Activated naive CD4-positive, alpha-beta T cell treated with anti-CD3 and anti-CD28 coated beads, Interleukin-2, amount 50 U/mL, for 72 hours (primary cell): Measurements from ENCODE around the gene MARCHF6. TPM values are rescaled to one million over a fixed set of nuclear protein-coding genes. Genes with fewer than 3 reads are reported as not detected.
"Not testable (repeated sequence)": the region's sequence is repeated elsewhere in the genome, so short reads cannot be mapped to it uniquely, and the experiment has no call there.

Experiments
- ATAC-seq, 2 donors: fragments of 150-1000 bp; cut with Tn5 transposase; 2 replicates each; pipeline ENCODE4 v1.10.0; 2021; ENCODE audit warnings: mild to moderate bottlenecking in 2 of 2, moderate library complexity in 2 of 2
- DNase-seq, 2 donors: peaks; one replicate each; pipeline ENCODE4 v3.0.0; 2021 to 2022; ENCODE audit warnings: low spot score in 2 of 2
- H3K27ac Mint-ChIP-seq, 2 donors: one replicate each; pipeline ENCODE4 v1.8.0; 2022; ENCODE audit warnings: mild to moderate bottlenecking in 2 of 2, mixed read lengths in 2 of 2
- H3K36me3 Mint-ChIP-seq, 2 donors: one replicate each; pipeline ENCODE4 v1.8.0; 2022; ENCODE audit warnings: mixed read lengths in 2 of 2
- H3K9me3 Mint-ChIP-seq, 2 donors: one replicate each; pipeline ENCODE4 v1.8.0; 2022; ENCODE audit warnings: mixed read lengths in 2 of 2
- total RNA-seq, 2 donors: library from RNA; stranded (reverse); gene quantifications; one replicate each; pipeline ENCODE4 v1.2.3, GENCODE V29; 2022

The MARCHF6 gene
- total RNA-seq, 2 donors from 2014 or later, result 96.3 to 115 TPM

GRCh38 chr5:10337107-10337506, 16.4 kb upstream of the MARCHF6 start:
- ATAC-seq, result no peak
- no peak for DNase-seq
- H3K9me3 Mint-ChIP-seq, result no peaks in the 10 kb centered on the region
- H3K27ac Mint-ChIP-seq, result no peak overlapping the region
- H3K36me3 Mint-ChIP-seq, result peaks cover 0 to 6% of the 10 kb centered on the region in 2 donors

- H3K27ac Mint-ChIP-seq, result no peak overlapping the region
- H3K9me3 Mint-ChIP-seq, result no peaks in the 10 kb centered on the region
- ATAC-seq (no peak), DNase-seq (no peak)
- H3K36me3 Mint-ChIP-seq, result peaks cover 0 to 6% of the 10 kb centered on the region in 2 donors
These were observed 15.5 kb upstream of the MARCHF6 start for GRCh38 chr5:10337986-10338385.

GRCh38 chr5:10338686-10339057, 14.8 kb upstream of the MARCHF6 start:
- ATAC-seq (no peak), DNase-seq (no peak)
- Mint-ChIP-seq H3K36me3 (peaks cover 0 to under 1% of the 10 kb centered on the region in 2 donors), H3K9me3 (no peaks in the 10 kb centered on the region), H3K27ac (no peak overlapping the region)

- Mint-ChIP-seq H3K9me3 (no peaks in the 10 kb centered on the region), H3K27ac (no peak overlapping the region), H3K36me3 (no peaks in the 10 kb centered on the region)
- ATAC-seq (no peak), DNase-seq (no peak)
These were observed 14.3 kb upstream of the MARCHF6 start for GRCh38 chr5:10339058-10339811.

- DNase-seq (no peak), ATAC-seq (no peak)
- no peak overlapping the region for H3K27ac Mint-ChIP-seq
- H3K9me3 Mint-ChIP-seq, result no peaks in the 10 kb centered on the region
- no peaks in the 10 kb centered on the region for H3K36me3 Mint-ChIP-seq
These were observed 13.5 kb upstream of the MARCHF6 start for GRCh38 chr5:10339958-10340357.

- peak in 1 of 2 donors; percentile 46 for ATAC-seq
- no peak overlapping the region for H3K27ac Mint-ChIP-seq
- H3K9me3 Mint-ChIP-seq, result no peaks in the 10 kb centered on the region
- H3K36me3 Mint-ChIP-seq, result no peaks in the 10 kb centered on the region
- no peak for DNase-seq
These were observed 10.0 kb upstream of the MARCHF6 start for GRCh38 chr5:10343486-10343885.

- ATAC-seq, result peak; percentile 43 to 45
- not testable (repeated sequence) for DNase-seq, H3K27ac Mint-ChIP-seq, H3K9me3 Mint-ChIP-seq, H3K36me3 Mint-ChIP-seq
These were observed 8.9 kb upstream of the MARCHF6 start for GRCh38 chr5:10344461-10345106.

GRCh38 chr5:10348258-10348657, 5.2 kb upstream of the MARCHF6 start:
- Mint-ChIP-seq H3K36me3 (peaks cover 0 to 3% of the 10 kb centered on the region in 2 donors), H3K9me3 (no peaks in the 10 kb centered on the region), H3K27ac (no peak overlapping the region)
- DNase-seq (no peak), ATAC-seq (no peak)

- Mint-ChIP-seq H3K9me3 (no peaks in the 10 kb centered on the region), H3K27ac (peak overlapping the region in 1 of 2 donors; percentile 96), H3K36me3 (peaks cover 9 to 14% of the 10 kb centered on the region in 2 donors)
- no peak for DNase-seq
- no peak for ATAC-seq
These were observed 2.1 kb upstream of the MARCHF6 start for GRCh38 chr5:10351199-10351905.

GRCh38 chr5:10351919-10352318, 1.6 kb upstream of the MARCHF6 start:
- ATAC-seq (no peak), DNase-seq (no peak)
- Mint-ChIP-seq H3K27ac (peak overlapping the region; percentile 53 to 96), H3K36me3 (peaks cover 9 to 14% of the 10 kb centered on the region in 2 donors), H3K9me3 (no peaks in the 10 kb centered on the region)

- Mint-ChIP-seq H3K27ac (peak overlapping the region; percentile 95 to 96), H3K9me3 (no peaks in the 10 kb centered on the region), H3K36me3 (peaks cover 9 to 14% of the 10 kb centered on the region in 2 donors)
- ATAC-seq, result peak in 1 of 2 donors; percentile 40
- DNase-seq, result peak in 1 of 2 donors; percentile 58
These were observed 860 bp upstream of the MARCHF6 start for GRCh38 chr5:10352430-10353240.

GRCh38 chr5:10354048-10354872, 765 bp downstream of the MARCHF6 start:
- peak; percentile 0 to 5 for ATAC-seq
- Mint-ChIP-seq H3K36me3 (peaks cover 9 to 14% of the 10 kb centered on the region in 2 donors), H3K9me3 (no peaks in the 10 kb centered on the region), H3K27ac (peak overlapping the region; percentile 96 to 100)
- DNase-seq, result peak in 1 of 2 donors; percentile 50

GRCh38 chr5:10355071-10355889, 1.8 kb downstream of the MARCHF6 start:
- ATAC-seq (peak; percentile 17 to 50), DNase-seq (peak in 1 of 2 donors; percentile 37)
- Mint-ChIP-seq H3K36me3 (peaks cover 9 to 14% of the 10 kb centered on the region in 2 donors), H3K9me3 (no peaks in the 10 kb centered on the region), H3K27ac (peak overlapping the region; percentile 96 to 100)

- H3K36me3 Mint-ChIP-seq, result peaks cover 9% of the 10 kb centered on the region in 2 donors
These were observed 5.5 kb downstream of the MARCHF6 start for GRCh38 chr5:10358999-10359398.

GRCh38 chr5:10360686-10361085, 7.2 kb downstream of the MARCHF6 start:
- no peak for ATAC-seq
- H3K9me3 Mint-ChIP-seq, result no peaks in the 10 kb centered on the region
- no peak for DNase-seq
- no peaks in the 10 kb centered on the region for H3K36me3 Mint-ChIP-seq
- no peak overlapping the region for H3K27ac Mint-ChIP-seq

More at GRCh38 chr5:10358999-10359398, 5.5 kb downstream of the MARCHF6 start:
- ATAC-seq (no peak), DNase-seq (no peak)
- Mint-ChIP-seq H3K27ac (no peak overlapping the region), H3K9me3 (no peaks in the 10 kb centered on the region)
